ENCODE results near the gene TBC1D10A. TPM values are rescaled to one million over a fixed set of nuclear protein-coding genes. Genes with fewer than 3 reads are reported as not detected.

Gene TBC1D10A
- total and polyA plus RNA-seq, 11 donors, result 4.3 to 10.1 (median 7.1) TPM

GRCh38 chr22:30317778-30318177 lies 9.0 kb downstream of the TBC1D10A start:
- Histone ChIP-seq H3K27ac (peak overlapping the region in 4 of 12 donors; percentile 8 to 71 (median 42)), H3K27me3 (no peaks in the 10 kb centered on the region), H3K36me3 (peaks cover 0 to 31% (median 0%) of the 10 kb centered on the region in 9 donors), H3K4me1 (peaks cover 13 to 100% (median 55%) of the 10 kb centered on the region in 12 donors), H3K9me3 (no peaks in the 10 kb centered on the region), H3K4me3 (no peak overlapping the region)
- TF ChIP-seq POLR2A (IDR thresholded peaks at IDR 0.05) (no peak), CTCF (IDR thresholded peaks at IDR 0.05) (no peak)
- DNase-seq (no peak), ATAC-seq (no peak)
- 89 to 100% (median 97%) methylated on average over 1 of the region's 1 CpG for WGBS, 4 donors
- intact Hi-C loops (cut with DNase I), result no loop called here

- no peaks in the 10 kb centered on the region for H3K9me3 ChIP-seq
- ATAC-seq, result no peak
- H3K27me3 ChIP-seq, result no peaks in the 10 kb centered on the region
- H3K4me3 ChIP-seq, result no peak overlapping the region
- peaks cover 13 to 100% (median 57%) of the 10 kb centered on the region in 12 donors for H3K4me1 ChIP-seq
- TF ChIP-seq CTCF (IDR thresholded peaks at IDR 0.05), result no peak
- no peak for TF ChIP-seq POLR2A (IDR thresholded peaks at IDR 0.05)
- H3K27ac ChIP-seq, result peak overlapping the region in 2 of 12 donors; percentile 18 to 52
- H3K36me3 ChIP-seq, result peaks cover 0 to 26% (median 0%) of the 10 kb centered on the region in 9 donors
- intact Hi-C loops (cut with DNase I), result no loop called here
- no peak for DNase-seq
- WGBS, 4 donors, result 80 to 90% (median 85%) methylated on average over 2 of the region's 2 CpGs
Measured at GRCh38 chr22:30315962-30316576, 10.7 kb downstream of the TBC1D10A start.

- Histone ChIP-seq H3K27me3 (no peaks in the 10 kb centered on the region), H3K9me3 (no peaks in the 10 kb centered on the region), H3K36me3 (peaks cover 0 to 16% (median 0%) of the 10 kb centered on the region in 9 donors), H3K27ac (peak overlapping the region in 2 of 12 donors; percentile 18 to 52), H3K4me3 (no peak overlapping the region), H3K4me1 (peaks cover 21 to 100% (median 57%) of the 10 kb centered on the region in 12 donors)
- intact Hi-C loops (cut with DNase I), result no loop called here
- TF ChIP-seq CTCF (IDR thresholded peaks at IDR 0.05) (no peak), POLR2A (IDR thresholded peaks at IDR 0.05) (no peak)
- no peak for DNase-seq
- no peak for ATAC-seq
- WGBS, 4 donors, result 76 to 79% (median 77%) methylated on average over 6 to 8 of the region's 8 CpGs
Measured at GRCh38 chr22:30314915-30315314, 11.8 kb downstream of the TBC1D10A start.

GRCh38 chr22:30313527-30314363 lies 13.0 kb downstream of the TBC1D10A start:
- H3K4me1 ChIP-seq, result peaks cover 22 to 100% (median 58%) of the 10 kb centered on the region in 12 donors
- H3K4me3 ChIP-seq, result no peak overlapping the region
- peak overlapping the region in 3 of 12 donors; percentile 11 to 49 (median 12) for H3K27ac ChIP-seq
- 87 to 90% (median 88%) methylated on average over 6 to 8 of the region's 8 CpGs for WGBS, 4 donors
- TF ChIP-seq CTCF (IDR thresholded peaks at IDR 0.05), result no peak
- TF ChIP-seq POLR2A (IDR thresholded peaks at IDR 0.05), result no peak
- DNase-seq (no peak), ATAC-seq (no peak)
- H3K9me3 ChIP-seq, result no peaks in the 10 kb centered on the region
- no peaks in the 10 kb centered on the region for H3K27me3 ChIP-seq
- H3K36me3 ChIP-seq, result peaks cover 0 to 9% (median 0%) of the 10 kb centered on the region in 9 donors
- intact Hi-C loops (cut with DNase I), result no loop called here
